HG03558 (cell line): Measurements from ENCODE around the gene PRR22.

ENCODE experiments used
- ATAC-seq: cut with Tn5 transposase; IDR thresholded peaks from one replicate; pipeline ENCODE4 v1.9.1; 2021; ENCODE audit warnings: moderate number of reproducible peaks; ENCODE audit not compliant: unreplicated experiment; ENCODE audit errors: extremely low read depth

The PRR22 gene

GRCh38 chr19:5784581-5785147, at the start of gene PRR22:
Gene PRR22 (minus strand): TSS chr19:5784746. CDS start chr19:5784660, 86 bp downstream.
- ATAC-seq, result no peak

- ATAC-seq, result no peak
Measured at GRCh38 chr19:5832527-5833216, 48.1 kb upstream of the PRR22 start.

GRCh38 chr19:5832061-5832460, 47.5 kb upstream of the PRR22 start:
- no peak for ATAC-seq

GRCh38 chr19:5831159-5831558, 46.6 kb upstream of the PRR22 start:
- no peak for ATAC-seq

GRCh38 chr19:5829567-5830310, 45.2 kb upstream of the PRR22 start:
- ATAC-seq, result no peak

GRCh38 chr19:5828661-5829566, 44.4 kb upstream of the PRR22 start:
- ATAC-seq, result no peak

- peak; percentile 64 for ATAC-seq
Measured at GRCh38 chr19:5827891-5828660, 43.5 kb upstream of the PRR22 start.

- ATAC-seq, result no peak
Measured at GRCh38 chr19:5827342-5827890, 42.9 kb upstream of the PRR22 start.

- no peak for ATAC-seq
Measured at GRCh38 chr19:5826531-5827341, 42.2 kb upstream of the PRR22 start.

- ATAC-seq, result no peak
Measured at GRCh38 chr19:5825178-5825577, 40.6 kb upstream of the PRR22 start.

GRCh38 chr19:5824751-5825150, 40.2 kb upstream of the PRR22 start:
- ATAC-seq, result no peak

GRCh38 chr19:5823579-5824281, 39.2 kb upstream of the PRR22 start:
- ATAC-seq, result no peak

- no peak for ATAC-seq
Measured at GRCh38 chr19:5822181-5822844, 37.8 kb upstream of the PRR22 start.

- ATAC-seq, result no peak
Measured at GRCh38 chr19:5821521-5822180, 37.1 kb upstream of the PRR22 start.

GRCh38 chr19:5820785-5821184, 36.2 kb upstream of the PRR22 start:
- no peak for ATAC-seq

- no peak for ATAC-seq
Measured at GRCh38 chr19:5818594-5818993, 34.0 kb upstream of the PRR22 start.

GRCh38 chr19:5817218-5817617, 32.7 kb upstream of the PRR22 start:
- ATAC-seq, result no peak
